Choroid plexus epithelial cell (primary cell): ENCODE data around the gene ECEL1.

Experiments
- DNase-seq: peaks from one replicate; pipeline ENCODE4 v3.0.0-alpha.2; 2010; ENCODE audit warnings: low read depth
- H3K4me3 ChIP-seq: 2 replicates; pipeline ENCODE4 v1.5.1; 2011; ENCODE audit warnings: low read depth, mild to moderate bottlenecking, control low read depth, low read length, moderate library complexity
- CTCF ChIP-seq: conservative IDR thresholded peaks from 2 replicates; pipeline ENCODE4 v1.5.1; 2011; ENCODE audit warnings: low read depth, mild to moderate bottlenecking, control low read depth, inconsistent platforms, low read length, moderate library complexity

The ECEL1 gene

GRCh38 chr2:232491139-232491780 is 3.6 kb upstream of the ECEL1 start:
- no peak overlapping the region for H3K4me3 ChIP-seq
- no peak for TF ChIP-seq CTCF
- no peak for DNase-seq

GRCh38 chr2:232490221-232491138 is 2.8 kb upstream of the ECEL1 start:
- DNase-seq: no peak
- H3K4me3 ChIP-seq: no peak overlapping the region
- TF ChIP-seq CTCF: no peak

GRCh38 chr2:232489516-232490220 is 2.0 kb upstream of the ECEL1 start:
- no peak overlapping the region for H3K4me3 ChIP-seq
- no peak for DNase-seq
- TF ChIP-seq CTCF: no peak

GRCh38 chr2:232488721-232489300 is 1.2 kb upstream of the ECEL1 start:
- TF ChIP-seq CTCF: no peak
- no peak for DNase-seq
- no peak overlapping the region for H3K4me3 ChIP-seq

- H3K4me3 ChIP-seq: no peak overlapping the region
- peak; percentile 6 for TF ChIP-seq CTCF
- no peak for DNase-seq
Observed at GRCh38 chr2:232488097-232488711, 570 bp upstream of the ECEL1 start.

- TF ChIP-seq CTCF: no peak
- H3K4me3 ChIP-seq: no peak overlapping the region
- no peak for DNase-seq
Observed at GRCh38 chr2:232486558-232487384, 863 bp downstream of the ECEL1 start.
